ENCODE measurements around the gene NCAM2.

NCAM2 gene

GRCh38 chr21:21458124-21458631 lies 460.0 kb downstream of the NCAM2 start:
- no peak for DNase-seq (ENCODE audit: low spot score)

DNA sequence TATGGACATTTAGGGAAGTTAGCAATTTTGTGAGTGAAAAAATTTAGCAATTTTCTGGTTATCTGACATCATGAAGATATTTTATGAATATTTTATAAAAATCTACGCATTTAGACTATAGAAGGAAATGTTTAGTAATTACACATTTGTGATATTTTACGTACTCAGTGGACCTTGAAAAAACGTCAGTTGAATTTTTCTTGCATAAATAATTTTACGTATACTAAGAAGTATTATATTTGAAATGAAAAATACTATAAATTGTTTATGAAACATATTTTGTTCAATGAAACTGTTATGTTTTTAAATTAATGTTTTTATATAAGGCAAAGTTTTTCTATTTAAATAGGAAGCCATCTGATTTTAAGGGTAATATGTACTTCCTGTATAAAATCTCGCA lies 462.8 kb downstream of the NCAM2 start:
- DNase-seq (ENCODE audit: low spot score) = no peak

DNA sequence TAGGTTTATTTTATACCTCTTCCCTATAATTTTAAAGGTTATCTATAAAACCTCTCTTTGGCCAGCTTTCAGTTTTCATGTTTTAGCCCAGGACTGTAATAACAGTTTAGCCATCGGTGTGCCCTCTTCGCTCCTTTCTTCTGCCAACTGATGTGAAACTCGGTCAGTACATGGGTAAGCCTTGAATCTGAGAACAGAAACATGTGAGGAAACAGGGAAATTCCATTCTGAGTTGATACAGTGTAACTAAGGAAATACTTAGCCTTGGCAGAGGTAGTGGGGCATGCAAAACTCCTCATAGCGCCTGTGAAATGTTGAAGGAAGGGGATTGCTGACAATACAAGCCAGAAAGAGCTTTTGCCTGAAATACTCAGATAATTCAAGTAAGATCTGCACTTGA lies 465.2 kb downstream of the NCAM2 start:
- DNase-seq (ENCODE audit: low spot score) = no peak

GRCh38 chr21:21464684-21465083 lies 466.5 kb downstream of the NCAM2 start:
- no peak for DNase-seq (ENCODE audit: low spot score)

DNA sequence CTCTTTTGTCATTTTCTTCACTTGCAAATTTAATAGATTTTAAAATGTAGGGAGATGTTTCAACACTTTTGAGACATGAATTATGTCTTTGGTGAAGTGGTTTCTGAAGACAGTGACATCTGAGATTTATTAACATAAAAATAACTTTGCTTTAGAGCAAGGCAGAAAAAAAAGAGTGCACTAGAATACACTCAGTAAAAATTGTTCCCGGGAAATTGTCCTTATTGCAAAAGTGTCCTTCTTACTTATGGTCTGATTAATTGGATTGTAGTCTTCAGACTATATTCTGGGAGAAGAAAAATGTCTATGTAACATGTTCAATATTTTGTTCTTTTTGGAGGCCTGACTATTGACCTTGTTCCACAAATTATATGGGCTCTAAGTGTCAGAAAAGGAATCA lies 468.5 kb downstream of the NCAM2 start:
- no peak for DNase-seq (ENCODE audit: low spot score)

DNA sequence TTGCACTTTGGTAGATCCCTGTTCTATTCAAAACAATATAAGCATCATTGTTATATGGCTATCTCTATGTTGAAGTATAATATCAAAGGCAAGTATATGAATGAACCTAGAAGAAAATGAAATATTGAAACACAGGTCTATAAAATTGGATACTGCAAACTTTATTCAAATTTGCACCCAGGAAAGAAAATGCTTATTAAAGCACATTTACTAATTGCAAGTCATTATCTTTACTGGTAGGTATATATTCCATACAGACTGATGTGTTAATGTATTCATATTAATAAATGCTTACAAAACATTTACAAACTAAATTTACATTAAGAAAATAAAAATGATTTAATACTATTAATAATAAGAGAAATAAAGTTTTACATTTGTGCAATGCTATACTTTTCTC lies 469.8 kb downstream of the NCAM2 start:
- no peak for DNase-seq (ENCODE audit: low spot score)

DNA sequence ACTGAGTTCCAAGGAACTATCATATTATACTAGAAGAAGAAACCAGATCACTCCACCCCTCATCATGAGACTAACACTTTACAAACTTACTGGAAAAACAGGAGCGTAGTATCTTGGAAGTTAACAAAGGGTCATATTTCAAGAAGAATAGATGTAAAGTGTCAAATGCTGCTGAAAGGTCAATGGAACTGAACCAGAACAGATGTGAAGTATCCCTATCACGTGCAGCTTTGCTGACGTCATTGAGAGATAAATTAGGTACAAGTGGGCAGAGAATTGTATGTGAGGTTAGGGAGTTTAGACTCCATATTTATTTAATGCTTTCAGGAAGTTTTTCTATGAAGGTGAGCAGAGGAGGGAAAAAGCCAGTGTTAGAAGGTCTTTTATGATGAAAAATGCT lies 483.0 kb downstream of the NCAM2 start:
- DNase-seq (ENCODE audit: low spot score) = no peak

- DNase-seq (ENCODE audit: low spot score) = no peak
Observed at GRCh38 chr21:21508859-21509258, 510.6 kb downstream of the NCAM2 start.

GRCh38 chr21:21530680-21531079 lies 532.5 kb downstream of the NCAM2 start:
- DNase-seq (ENCODE audit: low spot score) = no peak

DNA sequence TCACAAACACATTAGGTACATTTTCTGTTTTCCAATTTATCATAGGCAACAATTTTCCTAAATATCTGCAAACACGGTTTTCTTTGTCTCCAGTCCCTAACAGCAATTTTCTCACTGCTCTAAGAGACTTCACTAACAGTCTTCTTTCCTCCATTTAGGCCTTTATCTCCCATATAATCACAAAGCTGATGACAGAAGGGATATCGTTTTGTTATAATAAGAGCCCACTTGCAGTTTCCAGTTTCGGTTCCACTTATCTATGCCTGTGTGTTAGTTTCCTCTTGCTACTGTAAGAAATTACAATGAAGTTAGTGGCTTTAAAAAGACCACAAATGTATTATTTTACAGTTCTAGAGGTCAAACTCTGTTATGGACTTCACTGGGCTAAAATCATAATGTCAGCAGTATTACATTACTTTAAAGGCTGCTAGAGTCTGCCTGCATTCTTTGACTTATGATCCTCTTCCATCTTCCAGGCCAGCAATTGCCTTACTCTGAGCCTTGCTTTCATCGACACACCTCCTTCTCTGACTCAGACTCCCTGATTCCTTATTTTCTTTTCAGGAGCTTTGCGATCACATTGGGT lies 549.3 kb downstream of the NCAM2 start:
- no peak for DNase-seq (ENCODE audit: low spot score)

DNA sequence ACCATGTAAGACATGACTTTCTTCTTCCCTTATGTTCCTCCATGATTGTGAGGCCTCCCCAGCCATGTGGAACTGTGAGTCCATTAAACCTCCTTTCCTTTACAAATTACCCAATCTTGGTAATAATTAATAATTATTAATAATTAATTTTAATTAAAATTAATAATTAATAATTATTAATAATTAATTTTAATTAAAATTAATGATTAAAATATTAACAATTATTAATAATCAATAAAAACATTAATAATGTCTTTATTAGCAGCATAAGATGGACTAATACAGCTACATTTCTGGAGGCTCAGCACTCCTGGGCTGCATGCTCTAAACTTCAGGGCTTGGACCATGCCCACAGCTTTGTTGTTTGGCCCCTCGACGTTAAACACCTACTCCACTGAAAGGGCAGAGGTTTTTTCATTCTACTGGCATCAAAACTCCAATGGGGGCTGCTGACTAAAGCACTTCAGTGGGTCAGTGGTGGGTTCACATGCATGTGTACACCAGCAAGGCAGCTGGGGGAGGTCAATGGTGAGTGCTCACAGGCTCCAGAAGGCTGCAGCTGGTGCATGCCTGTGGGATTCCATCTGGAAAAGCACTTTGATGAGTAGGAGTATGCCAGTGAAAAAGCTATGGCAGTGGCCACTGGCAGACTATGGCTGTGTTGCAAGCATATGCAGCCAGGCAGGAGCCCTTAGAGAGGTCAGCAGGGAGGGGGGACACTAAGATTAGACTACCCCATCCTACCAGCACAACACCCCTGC lies 561.3 kb downstream of the NCAM2 start:
- no peak for DNase-seq (ENCODE audit: low spot score)

Measured in SW480 (cell line).